Liver (tissue), 3 donors: ENCODE measurements around the gene MROH9.

Experiments used
- ATF3 ChIP-seq: IDR thresholded peaks from 2 replicates; pipeline ENCODE4 v1.6.1; 2016; ENCODE audit warnings: antibody characterized with exemption
- CTCF ChIP-seq: fragments of 150-350 bp; IDR thresholded peaks from 2 replicates; pipeline ENCODE4 v1.5.1; 2017; ENCODE audit warnings: improper control_type of control experiment, low read depth, low read length; ENCODE audit not compliant: missing input control
- EGR1 ChIP-seq, 2 donors: IDR thresholded peaks; 2 replicates each; pipeline ENCODE4 v1.6.1; 2016 to 2018; ENCODE audit warnings: antibody characterized with exemption in 2 of 2, low read depth in 2 of 2
- FOXA2 ChIP-seq: IDR thresholded peaks from 2 replicates; pipeline ENCODE4 v1.6.1; 2016; ENCODE audit warnings: antibody characterized with exemption
- GABPA ChIP-seq, 2 donors: IDR thresholded peaks in 1 of 2; conservative IDR thresholded peaks in 1 of 2; 2 replicates each; pipeline ENCODE4 v1.6.1; 2016; ENCODE audit warnings: antibody characterized with exemption in 2 of 2, mild to moderate bottlenecking in 1 of 2, moderate library complexity in 1 of 2
- JUND ChIP-seq, 2 donors: IDR thresholded peaks; 2 replicates each; pipeline ENCODE4 v1.6.1; 2016; ENCODE audit warnings: antibody characterized with exemption in 2 of 2
- MAX ChIP-seq: IDR thresholded peaks from 2 replicates; pipeline ENCODE4 v1.6.1; 2016; ENCODE audit warnings: antibody characterized with exemption
- NR2F2 ChIP-seq: IDR thresholded peaks from 2 replicates; pipeline ENCODE4 v1.6.1; 2016; ENCODE audit warnings: antibody characterized with exemption
- RAD21 ChIP-seq, 2 donors: IDR thresholded peaks; 2 replicates each; pipeline ENCODE4 v1.6.1; 2016; ENCODE audit warnings: antibody characterized with exemption in 2 of 2, mild to moderate bottlenecking in 2 of 2
- SP1 ChIP-seq: IDR thresholded peaks from 2 replicates; pipeline ENCODE4 v1.6.1; 2018; ENCODE audit warnings: antibody characterized with exemption, mild to moderate bottlenecking
- TAF1 ChIP-seq: conservative IDR thresholded peaks from 2 replicates; pipeline ENCODE4 v1.6.1; 2016; ENCODE audit warnings: antibody characterized with exemption, mild to moderate bottlenecking
- YY1 ChIP-seq: IDR thresholded peaks from 2 replicates; pipeline ENCODE4 v1.6.1; 2016; ENCODE audit warnings: antibody characterized with exemption, mild to moderate bottlenecking
- ZBTB33 ChIP-seq: IDR thresholded peaks from 2 replicates; pipeline ENCODE4 v1.6.1; 2016; ENCODE audit warnings: antibody characterized with exemption
- TF ChIP-seq, protein P1 (sequence below): IDR thresholded peaks from 2 replicates; pipeline ENCODE4 v1.6.1; 2016; ENCODE audit warnings: antibody characterized with exemption, mild to moderate bottlenecking
- donor health status: healthy.
- donor health status: healthy.

DNA sequence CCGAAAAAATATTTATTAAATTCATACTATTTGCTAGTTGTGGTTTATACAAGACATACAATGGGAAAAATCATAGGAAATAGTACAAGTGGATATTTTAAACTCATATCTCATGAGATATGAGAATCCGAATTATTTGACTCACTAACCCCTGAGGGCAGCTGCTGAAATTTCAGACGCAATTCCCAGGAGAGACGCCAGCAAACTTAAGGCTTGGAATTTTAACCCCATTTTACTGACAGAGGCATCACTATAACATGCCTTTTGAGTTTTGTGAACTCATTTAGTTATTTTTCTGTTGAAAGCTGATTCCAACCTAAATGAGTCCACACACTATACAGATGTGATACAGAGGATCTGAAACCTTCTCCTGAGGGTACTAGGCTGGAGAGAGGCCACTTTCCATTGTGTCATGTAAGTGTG, 5.9 kb upstream of the MROH9 start:
- TF ChIP-seq, protein P1, sequence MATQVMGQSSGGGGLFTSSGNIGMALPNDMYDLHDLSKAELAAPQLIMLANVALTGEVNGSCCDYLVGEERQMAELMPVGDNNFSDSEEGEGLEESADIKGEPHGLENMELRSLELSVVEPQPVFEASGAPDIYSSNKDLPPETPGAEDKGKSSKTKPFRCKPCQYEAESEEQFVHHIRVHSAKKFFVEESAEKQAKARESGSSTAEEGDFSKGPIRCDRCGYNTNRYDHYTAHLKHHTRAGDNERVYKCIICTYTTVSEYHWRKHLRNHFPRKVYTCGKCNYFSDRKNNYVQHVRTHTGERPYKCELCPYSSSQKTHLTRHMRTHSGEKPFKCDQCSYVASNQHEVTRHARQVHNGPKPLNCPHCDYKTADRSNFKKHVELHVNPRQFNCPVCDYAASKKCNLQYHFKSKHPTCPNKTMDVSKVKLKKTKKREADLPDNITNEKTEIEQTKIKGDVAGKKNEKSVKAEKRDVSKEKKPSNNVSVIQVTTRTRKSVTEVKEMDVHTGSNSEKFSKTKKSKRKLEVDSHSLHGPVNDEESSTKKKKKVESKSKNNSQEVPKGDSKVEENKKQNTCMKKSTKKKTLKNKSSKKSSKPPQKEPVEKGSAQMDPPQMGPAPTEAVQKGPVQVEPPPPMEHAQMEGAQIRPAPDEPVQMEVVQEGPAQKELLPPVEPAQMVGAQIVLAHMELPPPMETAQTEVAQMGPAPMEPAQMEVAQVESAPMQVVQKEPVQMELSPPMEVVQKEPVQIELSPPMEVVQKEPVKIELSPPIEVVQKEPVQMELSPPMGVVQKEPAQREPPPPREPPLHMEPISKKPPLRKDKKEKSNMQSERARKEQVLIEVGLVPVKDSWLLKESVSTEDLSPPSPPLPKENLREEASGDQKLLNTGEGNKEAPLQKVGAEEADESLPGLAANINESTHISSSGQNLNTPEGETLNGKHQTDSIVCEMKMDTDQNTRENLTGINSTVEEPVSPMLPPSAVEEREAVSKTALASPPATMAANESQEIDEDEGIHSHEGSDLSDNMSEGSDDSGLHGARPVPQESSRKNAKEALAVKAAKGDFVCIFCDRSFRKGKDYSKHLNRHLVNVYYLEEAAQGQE, result no peak
- TF ChIP-seq CTCF (no peak), FOXA2 (no peak), GABPA (IDR thresholded peaks at IDR 0.05 in 1 of 2, conservative IDR thresholded peaks at IDR 0.05 in 1 of 2) (no peak), RAD21 (IDR thresholded peaks at IDR 0.05) (no peak), JUND (IDR thresholded peaks at IDR 0.05) (no peak), YY1 (no peak), MAX (no peak), ATF3 (no peak), TAF1 (no peak), NR2F2 (no peak), ZBTB33 (no peak), EGR1 (IDR thresholded peaks at IDR 0.05; ENCODE audit: low read depth in 2 of 2) (no peak), SP1 (no peak)
